Measurements from ENCODE around the gene CHID1. TPM values are rescaled to one million over a fixed set of nuclear protein-coding genes. Genes with fewer than 3 reads are reported as not detected.

Gene CHID1
- total RNA-seq, 1 experiment from 2014 or later, result 85.6 TPM

DNA sequence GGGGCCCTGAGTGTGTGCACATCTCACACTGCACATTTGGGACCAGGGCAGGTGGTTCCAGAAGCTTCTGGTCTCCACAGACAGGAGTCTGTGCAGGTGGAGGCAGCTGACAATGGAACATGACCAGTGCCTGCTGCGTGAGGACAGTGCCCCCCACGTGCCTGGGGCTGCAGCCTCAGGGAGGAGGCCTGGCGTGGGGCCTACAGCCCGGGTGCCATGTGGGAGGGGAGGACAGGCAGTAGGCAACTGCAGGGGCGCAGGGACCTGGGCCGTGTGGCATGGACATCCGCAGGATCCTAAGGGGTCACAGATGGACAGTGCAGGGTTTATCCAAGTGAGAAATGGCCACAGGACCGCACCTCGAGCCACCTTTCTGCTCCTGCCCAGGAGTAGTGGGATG is 39.1 kb downstream of the CHID1 start:
- TF ChIP-seq EZH2 (IDR thresholded peaks at IDR 0.05; ENCODE audit: low read depth), result no peak
- TF ChIP-seq, protein P1, sequence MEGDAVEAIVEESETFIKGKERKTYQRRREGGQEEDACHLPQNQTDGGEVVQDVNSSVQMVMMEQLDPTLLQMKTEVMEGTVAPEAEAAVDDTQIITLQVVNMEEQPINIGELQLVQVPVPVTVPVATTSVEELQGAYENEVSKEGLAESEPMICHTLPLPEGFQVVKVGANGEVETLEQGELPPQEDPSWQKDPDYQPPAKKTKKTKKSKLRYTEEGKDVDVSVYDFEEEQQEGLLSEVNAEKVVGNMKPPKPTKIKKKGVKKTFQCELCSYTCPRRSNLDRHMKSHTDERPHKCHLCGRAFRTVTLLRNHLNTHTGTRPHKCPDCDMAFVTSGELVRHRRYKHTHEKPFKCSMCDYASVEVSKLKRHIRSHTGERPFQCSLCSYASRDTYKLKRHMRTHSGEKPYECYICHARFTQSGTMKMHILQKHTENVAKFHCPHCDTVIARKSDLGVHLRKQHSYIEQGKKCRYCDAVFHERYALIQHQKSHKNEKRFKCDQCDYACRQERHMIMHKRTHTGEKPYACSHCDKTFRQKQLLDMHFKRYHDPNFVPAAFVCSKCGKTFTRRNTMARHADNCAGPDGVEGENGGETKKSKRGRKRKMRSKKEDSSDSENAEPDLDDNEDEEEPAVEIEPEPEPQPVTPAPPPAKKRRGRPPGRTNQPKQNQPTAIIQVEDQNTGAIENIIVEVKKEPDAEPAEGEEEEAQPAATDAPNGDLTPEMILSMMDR (conservative IDR thresholded peaks at IDR 0.05), result no peak
- H3K9me2 ChIP-seq (ENCODE audit: insufficient read depth), result no peaks in the 10 kb centered on the region
- no TSS peak for BruUV-seq (replicated peaks)
- H3K79me2 ChIP-seq (ENCODE audit: low read depth), result no peaks in the 10 kb centered on the region
- H3K4me3 ChIP-seq, result no peak overlapping the region
- intact Hi-C loops (cut with micrococcal nuclease; ENCODE audit: unreplicated experiment), result no loop called here
- no peaks in the 10 kb centered on the region for H3K4me1 ChIP-seq (replicated peaks; ENCODE audit: insufficient read depth)
- no peaks in the 10 kb centered on the region for H3K36me3 ChIP-seq (ENCODE audit: low read depth)
- no peaks in the 10 kb centered on the region for H3K9me3 ChIP-seq (ENCODE audit: insufficient read depth, low read depth)
- H3K27me3 ChIP-seq (ENCODE audit: insufficient read depth, low read depth), result no peaks in the 10 kb centered on the region
- H3F3A ChIP-seq (ENCODE audit: insufficient read depth, low read depth), result no peaks in the 10 kb centered on the region
- H3K27ac ChIP-seq, result no peak overlapping the region
- no peaks in the 10 kb centered on the region; the same call in 1 of the 2 replicates for H4K20me1 ChIP-seq (ENCODE audit: insufficient read depth)
- no peak overlapping the region for H3K4me2 ChIP-seq
- CTCF ChIA-PET, result no interaction called here
- no peak for DNase-seq
- no peak overlapping the region for H2AFZ ChIP-seq
- POLR2A ChIA-PET (ENCODE audit: unreplicated experiment), result interaction anchor here (0.6 kb wide), 1 partner anchor 31 kb away, joined by 4 read pairs; no protein-coding TSS in a partner anchor

DNA sequence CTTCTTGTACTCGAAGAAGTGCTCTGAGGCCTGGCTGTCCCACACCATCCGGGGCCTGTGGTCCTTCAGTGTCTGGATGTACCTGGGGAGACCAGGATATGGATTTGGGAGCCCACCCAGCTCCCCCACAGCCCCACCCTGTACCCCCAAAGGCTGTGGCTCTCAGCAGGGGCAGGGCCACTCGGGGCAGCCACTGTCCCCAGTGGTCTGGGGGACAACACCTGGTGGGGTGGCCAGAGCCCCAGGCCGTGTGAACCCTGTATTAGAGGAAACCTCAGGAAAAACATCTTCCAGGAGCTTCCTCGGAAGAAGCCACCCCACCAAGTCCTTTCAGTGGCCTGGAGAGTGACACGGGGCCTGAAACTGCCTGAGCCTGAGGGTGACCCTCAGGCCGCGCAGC is 40.2 kb downstream of the CHID1 start:
- H3K4me3 ChIP-seq, result no peak overlapping the region
- no peaks in the 10 kb centered on the region for H3K79me2 ChIP-seq (ENCODE audit: low read depth)
- H3K9me2 ChIP-seq (ENCODE audit: insufficient read depth), result no peaks in the 10 kb centered on the region
- H3K27me3 ChIP-seq (ENCODE audit: insufficient read depth, low read depth), result no peaks in the 10 kb centered on the region
- POLR2A ChIA-PET (ENCODE audit: unreplicated experiment), result no interaction called here
- TF ChIP-seq, protein P1 (conservative IDR thresholded peaks at IDR 0.05), result no peak; the same call in 1 of the 2 replicates
- TF ChIP-seq EZH2 (IDR thresholded peaks at IDR 0.05; ENCODE audit: low read depth), result no peak
- H3K36me3 ChIP-seq (ENCODE audit: low read depth), result no peaks in the 10 kb centered on the region
- no peak for DNase-seq
- intact Hi-C loops (cut with micrococcal nuclease; ENCODE audit: unreplicated experiment), result no loop called here
- CTCF ChIA-PET, result no interaction called here
- no peaks in the 10 kb centered on the region for H3F3A ChIP-seq (ENCODE audit: insufficient read depth, low read depth)
- no peaks in the 10 kb centered on the region for H3K4me1 ChIP-seq (replicated peaks; ENCODE audit: insufficient read depth)
- no peak overlapping the region for H3K4me2 ChIP-seq
- H3K27ac ChIP-seq, result no peak overlapping the region
- H4K20me1 ChIP-seq (ENCODE audit: insufficient read depth), result no peaks in the 10 kb centered on the region; the same call in 1 of the 2 replicates
- H3K9me3 ChIP-seq (ENCODE audit: insufficient read depth, low read depth), result no peaks in the 10 kb centered on the region
- no peak overlapping the region for H2AFZ ChIP-seq
- BruUV-seq (replicated peaks), result no TSS peak

DNA sequence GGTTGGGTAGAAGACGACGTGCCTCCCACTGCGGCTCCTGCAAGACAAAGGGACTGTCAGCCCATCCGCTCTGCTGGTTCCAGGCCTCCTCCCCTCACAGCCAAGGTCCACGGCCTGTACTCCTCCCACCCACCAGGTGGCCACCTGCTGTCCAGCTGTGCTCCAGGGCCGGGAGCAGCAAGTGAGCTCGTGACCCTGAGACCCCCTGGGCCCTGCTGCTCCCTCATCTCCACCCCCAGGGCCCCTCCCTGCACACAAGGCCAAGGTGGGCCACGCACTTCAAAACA is 40.5 kb downstream of the CHID1 start:
- no peak overlapping the region for H3K4me3 ChIP-seq
- H3K27me3 ChIP-seq (ENCODE audit: insufficient read depth, low read depth), result no peaks in the 10 kb centered on the region
- ChIA-PET POLR2A (ENCODE audit: unreplicated experiment) (no interaction called here), CTCF (no interaction called here)
- no peaks in the 10 kb centered on the region for H3K36me3 ChIP-seq (ENCODE audit: low read depth)
- no peaks in the 10 kb centered on the region for H3F3A ChIP-seq (ENCODE audit: insufficient read depth, low read depth)
- TF ChIP-seq EZH2 (IDR thresholded peaks at IDR 0.05; ENCODE audit: low read depth), result no peak
- TF ChIP-seq, protein P1 (conservative IDR thresholded peaks at IDR 0.05), result peak; percentile 24; the same call in 1 of the 2 replicates
- H3K27ac ChIP-seq, result no peak overlapping the region
- no peaks in the 10 kb centered on the region for H3K4me1 ChIP-seq (replicated peaks; ENCODE audit: insufficient read depth)
- no peak for DNase-seq
- no peak overlapping the region for H3K4me2 ChIP-seq
- no peaks in the 10 kb centered on the region; the same call in 1 of the 2 replicates for H4K20me1 ChIP-seq (ENCODE audit: insufficient read depth)
- no TSS peak for BruUV-seq (replicated peaks)
- H2AFZ ChIP-seq, result no peak overlapping the region
- intact Hi-C loops (cut with micrococcal nuclease; ENCODE audit: unreplicated experiment), result no loop called here
- no peaks in the 10 kb centered on the region for H3K79me2 ChIP-seq (ENCODE audit: low read depth)
- no peaks in the 10 kb centered on the region for H3K9me2 ChIP-seq (ENCODE audit: insufficient read depth)
- no peaks in the 10 kb centered on the region for H3K9me3 ChIP-seq (ENCODE audit: insufficient read depth, low read depth)

Data from PC-9 (cell line).